Measurements from ENCODE around the gene NTF3.

The NTF3 gene

GRCh38 chr12:5432011-5432400, at the start of gene NTF3:
Gene NTF3, plus strand, starts transcription at chr12:5432108. Its CDS starts 217 bp downstream, at chr12:5432325.
- no peak for DNase-seq (ENCODE audit: low read depth)
- no peak within 1 kb of the TSS for H3K4me3 ChIP-seq (ENCODE audit: low read depth, low read length)
- TF ChIP-seq POLR2A (IDR thresholded peaks at IDR 0.05; ENCODE audit: extremely low read depth, insufficient read length) = no peak
- no peak for TF ChIP-seq MAX (IDR thresholded peaks at IDR 0.05; ENCODE audit: low read depth, low read length)
- TF ChIP-seq CTCF (IDR thresholded peaks at IDR 0.05; ENCODE audit: low read depth, low read length) = no peak
- no peak for TF ChIP-seq MYC (IDR thresholded peaks at IDR 0.05; ENCODE audit: low read depth, low read length)

DNA sequence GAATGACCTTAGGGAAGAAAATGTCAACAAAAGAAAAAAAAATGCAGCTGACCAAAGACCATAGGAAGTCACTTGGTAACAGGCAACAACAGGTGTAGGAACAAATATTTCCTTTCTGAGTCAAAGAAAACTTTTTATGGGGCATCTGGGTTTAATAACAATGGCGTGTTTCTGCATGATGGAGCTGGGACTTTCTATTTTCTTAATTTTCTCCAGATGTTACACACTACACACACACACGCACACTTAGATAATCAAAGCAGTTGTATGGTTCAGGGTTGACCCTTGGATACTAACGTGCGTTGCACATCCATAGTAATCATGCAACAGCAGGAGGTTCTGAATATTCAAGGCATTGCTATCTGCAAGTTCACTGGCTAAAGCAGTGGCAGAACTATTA, 47.9 kb upstream of the NTF3 start:
- DNase-seq (ENCODE audit: low read depth) = no peak
- TF ChIP-seq MYC (IDR thresholded peaks at IDR 0.05; ENCODE audit: low read depth, low read length) (no peak), POLR2A (IDR thresholded peaks at IDR 0.05; ENCODE audit: extremely low read depth, insufficient read length) (no peak), CTCF (IDR thresholded peaks at IDR 0.05; ENCODE audit: low read depth, low read length) (no peak), MAX (IDR thresholded peaks at IDR 0.05; ENCODE audit: low read depth, low read length) (no peak)
- no peak overlapping the region for H3K4me3 ChIP-seq (ENCODE audit: low read depth, low read length)

GRCh38 chr12:5388581-5389535, 43.0 kb upstream of the NTF3 start:
- no peak for DNase-seq (ENCODE audit: low read depth)
- TF ChIP-seq MAX (IDR thresholded peaks at IDR 0.05; ENCODE audit: low read depth, low read length) = no peak
- no peak for TF ChIP-seq POLR2A (IDR thresholded peaks at IDR 0.05; ENCODE audit: extremely low read depth, insufficient read length)
- no peak for TF ChIP-seq MYC (IDR thresholded peaks at IDR 0.05; ENCODE audit: low read depth, low read length)
- TF ChIP-seq CTCF (IDR thresholded peaks at IDR 0.05; ENCODE audit: low read depth, low read length) = no peak
- no peak overlapping the region for H3K4me3 ChIP-seq (ENCODE audit: low read depth, low read length)

GRCh38 chr12:5390174-5390799, 41.6 kb upstream of the NTF3 start:
- DNase-seq (ENCODE audit: low read depth) = no peak
- TF ChIP-seq CTCF (IDR thresholded peaks at IDR 0.05; ENCODE audit: low read depth, low read length) = no peak
- no peak for TF ChIP-seq MAX (IDR thresholded peaks at IDR 0.05; ENCODE audit: low read depth, low read length)
- no peak for TF ChIP-seq MYC (IDR thresholded peaks at IDR 0.05; ENCODE audit: low read depth, low read length)
- TF ChIP-seq POLR2A (IDR thresholded peaks at IDR 0.05; ENCODE audit: extremely low read depth, insufficient read length) = no peak
- no peak overlapping the region for H3K4me3 ChIP-seq (ENCODE audit: low read depth, low read length)

- TF ChIP-seq POLR2A (IDR thresholded peaks at IDR 0.05; ENCODE audit: extremely low read depth, insufficient read length) (no peak), CTCF (IDR thresholded peaks at IDR 0.05; ENCODE audit: low read depth, low read length) (no peak), MYC (IDR thresholded peaks at IDR 0.05; ENCODE audit: low read depth, low read length) (no peak)
- DNase-seq (ENCODE audit: low read depth) = no peak
- H3K4me3 ChIP-seq (ENCODE audit: low read depth, low read length) = no peak overlapping the region
These were observed 40.3 kb upstream of the NTF3 start for GRCh38 chr12:5391653-5392052.

Data from NB4 (cell line).